Head of caudate nucleus (tissue), 42 donors: ENCODE data around the gene SCAND1.

ENCODE experiments used
- DNase-seq, 42 donors: peaks; one replicate each; pipeline versions ENCODE4 v3.0.0 to v3.0.0-alpha.2; 2020 to 2021; ENCODE audit warnings: mixed read lengths in 7 of 42
- intact Hi-C: fragments of 100-400 bp; cut with DNase I; formaldehyde crosslinking; loops from one replicate; pipeline ENCODE4 v1.15.0; 2022

SCAND1 gene

DNA sequence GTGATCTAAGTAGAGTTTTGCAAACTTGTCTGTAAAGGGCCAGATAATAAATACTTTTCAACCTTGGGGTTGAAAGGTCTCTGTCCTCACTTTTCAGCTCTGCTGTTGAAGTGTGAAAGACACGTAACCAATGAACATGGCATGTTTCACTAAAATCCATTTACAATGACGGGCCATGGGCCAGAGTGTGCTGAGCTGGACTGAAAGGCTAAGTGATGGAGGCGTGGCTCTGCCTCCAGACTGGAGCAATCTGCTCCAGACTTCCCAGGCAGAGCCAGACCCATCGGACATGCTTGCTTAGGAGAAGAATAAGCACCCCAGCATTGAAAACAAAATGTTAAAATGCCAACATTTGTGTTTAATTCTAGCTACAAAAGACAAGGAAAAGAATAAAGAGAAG, 41.4 kb downstream of the SCAND1 start:
- peak in 1 of 42 donors; percentile 7 for DNase-seq
- intact Hi-C loops, result no loop called here

GRCh38 chr20:35910254-35910653, 44.0 kb downstream of the SCAND1 start:
- intact Hi-C loops, result no loop called here
- DNase-seq, result no peak

DNA sequence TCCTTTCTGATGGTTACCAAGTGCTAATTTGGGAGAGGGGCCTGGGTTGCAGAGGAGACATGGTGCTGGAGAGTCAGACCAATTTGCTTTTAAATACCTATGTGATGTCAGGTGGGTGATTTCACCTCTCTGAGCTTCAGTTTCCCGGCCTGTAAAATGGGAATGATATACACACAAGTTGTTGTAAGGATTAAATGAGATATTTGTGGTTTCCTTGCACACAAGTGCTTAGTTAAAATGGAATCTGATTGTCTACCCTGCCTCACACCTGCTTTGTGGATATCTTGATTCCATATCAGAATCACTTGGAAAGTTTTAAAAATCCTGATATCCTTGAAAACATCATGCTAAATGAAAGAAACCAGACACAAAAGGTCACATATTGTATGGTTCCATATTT, 44.5 kb downstream of the SCAND1 start:
- intact Hi-C loops, result no loop called here
- no peak for DNase-seq

DNA sequence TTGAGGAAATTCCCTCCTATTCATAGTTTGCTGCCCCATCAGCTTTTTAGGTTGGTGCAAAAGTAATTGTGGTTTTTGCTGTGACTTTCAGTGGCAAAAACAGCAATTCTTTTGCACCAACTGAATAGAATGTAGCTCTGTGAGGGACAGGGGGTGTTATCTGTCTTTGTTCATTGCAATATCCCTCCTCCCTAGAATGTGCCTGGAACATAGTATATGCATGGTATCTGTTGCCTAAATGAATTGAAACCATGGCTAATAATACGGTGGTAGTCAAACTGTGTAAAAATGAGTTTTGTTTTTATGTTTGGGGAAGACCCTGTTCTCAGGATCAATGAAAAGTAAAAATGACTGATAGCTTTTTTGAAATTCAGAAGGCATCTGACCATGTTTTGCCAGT, 45.1 kb downstream of the SCAND1 start:
- intact Hi-C loops, result no loop called here

DNA sequence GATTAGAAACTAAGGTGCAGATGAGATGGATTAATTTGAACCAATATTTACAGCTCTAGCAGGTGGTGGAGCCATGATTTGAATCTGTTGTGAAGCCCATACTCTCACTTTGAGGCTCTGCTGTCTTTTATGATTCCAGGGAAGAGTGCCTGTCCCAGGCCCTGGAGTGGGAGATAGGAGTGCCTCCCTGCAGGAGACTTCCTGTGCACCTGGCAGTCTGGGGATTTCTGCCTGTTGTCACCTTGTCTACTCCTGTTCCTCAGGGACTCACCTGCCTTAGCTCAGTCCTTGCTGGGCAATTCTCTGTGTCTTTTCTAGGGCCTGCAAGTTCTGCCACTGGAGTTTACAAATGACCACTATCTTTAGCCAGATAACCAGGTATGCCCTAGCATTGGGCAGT, 46.3 kb downstream of the SCAND1 start:
- peak in 1 of 42 donors; percentile 9 for DNase-seq
- intact Hi-C loops, result no loop called here

More for the DNA sequence above, 45.1 kb downstream of the SCAND1 start:
- DNase-seq, result no peak

GRCh38 chr20:35907017-35907701, 47.1 kb downstream of the SCAND1 start:
- intact Hi-C loops, result no loop called here
- DNase-seq, result peak in 1 of 42 donors; percentile 12

DNA sequence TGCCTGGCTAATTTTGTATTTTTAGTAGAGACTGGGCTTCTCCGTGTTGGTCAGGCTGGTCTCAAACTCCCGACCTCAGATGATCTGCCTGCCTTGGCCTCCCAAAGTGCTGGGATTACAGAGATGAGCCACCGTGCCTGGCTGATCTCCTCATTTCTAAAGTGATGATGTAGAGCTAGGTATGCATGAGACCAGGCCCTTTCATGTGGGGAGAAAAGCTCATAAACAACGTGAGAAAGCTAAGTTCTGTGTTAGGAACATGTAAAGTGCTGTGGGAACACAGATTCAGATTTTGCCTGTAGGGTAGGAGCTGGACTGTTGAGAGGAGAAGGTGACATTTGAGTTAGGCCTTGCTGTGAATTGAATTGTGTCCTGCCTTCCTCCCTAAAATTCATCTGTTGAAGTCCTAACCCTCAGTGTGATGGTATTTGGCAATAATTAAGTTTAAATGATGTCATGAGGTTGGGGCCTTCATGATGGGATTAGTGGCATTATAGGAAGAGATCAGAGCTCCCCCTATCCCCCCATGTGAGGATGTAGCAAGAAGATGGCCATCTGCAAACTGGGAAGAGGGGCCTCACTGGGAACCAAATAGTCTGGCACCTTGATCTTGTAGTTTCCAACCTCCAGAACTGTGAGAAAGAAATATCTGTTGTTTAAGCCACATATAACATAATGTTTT, 49.2 kb downstream of the SCAND1 start:
- intact Hi-C loops, result no loop called here
- DNase-seq, result no peak

DNA sequence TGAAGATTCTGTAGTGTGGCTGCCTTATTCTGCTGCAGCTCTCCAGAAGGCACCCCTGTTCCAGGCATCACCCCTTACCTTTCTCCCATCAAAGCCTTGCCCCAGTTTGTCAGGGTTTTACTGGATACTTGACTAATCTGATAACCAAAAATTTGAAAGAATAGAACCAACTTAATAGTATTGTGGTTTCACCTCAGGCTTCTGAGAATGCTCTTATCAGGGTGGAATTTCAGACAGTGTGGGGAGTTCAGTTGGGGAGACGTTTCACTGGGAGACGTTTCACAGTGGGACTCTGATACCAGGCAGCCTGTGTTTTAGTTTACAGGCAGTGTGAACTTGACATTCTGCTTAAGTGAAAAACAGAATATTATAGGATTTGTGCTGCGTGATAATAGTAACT, 50.5 kb downstream of the SCAND1 start:
- intact Hi-C loops, result no loop called here
- DNase-seq, result no peak
